WERI-Rb-1 (cell line): Measurements from ENCODE around the gene PPP1R17.

ENCODE experiments used
- DNase-seq: peaks from one replicate; pipeline ENCODE4 v3.0.0-alpha.2; 2020
- H3K27ac ChIP-seq: fragments of 250-450 bp; sonication (Bioruptor Pico); 2 replicates; pipeline ENCODE4 v1.5.1; 2020; ENCODE audit warnings: mild to moderate bottlenecking, moderate library complexity
- H3K27me3 ChIP-seq: fragments of 250-450 bp; sonication (Bioruptor Pico); 2 replicates; pipeline ENCODE4 v1.5.1; 2021; ENCODE audit warnings: mild to moderate bottlenecking, low read depth, moderate library complexity; ENCODE audit not compliant: insufficient read depth, severe bottlenecking
- H3K36me3 ChIP-seq: fragments of 250-450 bp; sonication (Bioruptor Pico); 2 replicates; pipeline ENCODE4 v1.5.1; 2020; ENCODE audit warnings: mild to moderate bottlenecking, moderate library complexity
- H3K4me3 ChIP-seq: 2 replicates; pipeline ENCODE4 v1.5.1; 2011; ENCODE audit warnings: low read depth, mild to moderate bottlenecking, control low read depth, low read length
- H3K9me3 ChIP-seq: fragments of 250-450 bp; sonication (Bioruptor Pico); 2 replicates; pipeline ENCODE4 v1.5.1; 2021; ENCODE audit warnings: mild to moderate bottlenecking, moderate library complexity; ENCODE audit not compliant: severe bottlenecking
- CTCF ChIP-seq: IDR thresholded peaks from 2 replicates; pipeline ENCODE4 v1.5.1; 2011; ENCODE audit warnings: low read depth, mild to moderate bottlenecking, control low read depth, inconsistent platforms, low read length

Gene PPP1R17

GRCh38 chr7:31669461-31669860 is 17.6 kb upstream of the PPP1R17 start:
- Histone ChIP-seq H3K9me3 (peaks cover 4% of the 10 kb centered on the region), H3K36me3 (no peaks in the 10 kb centered on the region), H3K4me3 (no peak overlapping the region), H3K27ac (no peak overlapping the region), H3K27me3 (peaks cover 4% of the 10 kb centered on the region)
- no peak for TF ChIP-seq CTCF
- DNase-seq = no peak

- H3K9me3 ChIP-seq = no peaks in the 10 kb centered on the region
- TF ChIP-seq CTCF = no peak
- no peak overlapping the region for H3K4me3 ChIP-seq
- no peaks in the 10 kb centered on the region for H3K36me3 ChIP-seq
- no peaks in the 10 kb centered on the region for H3K27me3 ChIP-seq
- no peak overlapping the region for H3K27ac ChIP-seq
- DNase-seq = no peak
Measured at GRCh38 chr7:31679574-31680305, 7.3 kb upstream of the PPP1R17 start.

GRCh38 chr7:31683445-31684225 is 3.4 kb upstream of the PPP1R17 start:
- H3K27ac ChIP-seq = no peak overlapping the region
- H3K9me3 ChIP-seq = no peaks in the 10 kb centered on the region
- no peaks in the 10 kb centered on the region for H3K27me3 ChIP-seq
- DNase-seq = no peak
- TF ChIP-seq CTCF = no peak
- no peak overlapping the region for H3K4me3 ChIP-seq
- no peaks in the 10 kb centered on the region for H3K36me3 ChIP-seq

GRCh38 chr7:31688372-31688771 is 1.4 kb downstream of the PPP1R17 start:
- no peak overlapping the region for H3K27ac ChIP-seq
- no peaks in the 10 kb centered on the region for H3K36me3 ChIP-seq
- no peaks in the 10 kb centered on the region for H3K9me3 ChIP-seq
- H3K27me3 ChIP-seq = no peaks in the 10 kb centered on the region
- no peak for DNase-seq
- no peak for TF ChIP-seq CTCF
- no peak overlapping the region for H3K4me3 ChIP-seq

GRCh38 chr7:31688996-31689395 is 2.0 kb downstream of the PPP1R17 start:
- TF ChIP-seq CTCF = no peak
- Histone ChIP-seq H3K27ac (no peak overlapping the region), H3K4me3 (no peak overlapping the region), H3K9me3 (no peaks in the 10 kb centered on the region), H3K36me3 (no peaks in the 10 kb centered on the region), H3K27me3 (no peaks in the 10 kb centered on the region)
- no peak for DNase-seq

GRCh38 chr7:31690935-31691334 is 3.9 kb downstream of the PPP1R17 start:
- H3K27ac ChIP-seq = no peak overlapping the region
- H3K9me3 ChIP-seq = no peaks in the 10 kb centered on the region
- H3K4me3 ChIP-seq = no peak overlapping the region
- no peak for DNase-seq
- TF ChIP-seq CTCF = no peak
- no peaks in the 10 kb centered on the region for H3K27me3 ChIP-seq
- no peaks in the 10 kb centered on the region for H3K36me3 ChIP-seq
